HepG2 (cell line): ENCODE results near the gene ANKS6. TPM values are rescaled to one million over a fixed set of nuclear protein-coding genes. Genes with fewer than 3 reads are reported as not detected.

Source experiments
- ATAC-seq: fragments of 200-7000 bp; cut with Tn5 transposase; 3 replicates; pipeline ENCODE4 v1.9.1; 2020; ENCODE audit warnings: mild to moderate bottlenecking, moderate library complexity
- BruUV-seq: library from RNA; stranded (reverse); fragments of 400-500 nt; replicated peaks from 2 replicates; lab custom pipeline; 2021; lab: Mats Ljungman, UMichigan
- CTCF ChIA-PET: fragments of 300-600 bp; formaldehyde crosslinking; extraction: SDS; loops from one replicate; lab custom pipeline; 2021; ENCODE audit warnings: low total read pairs, inconsistent platforms, low intra/inter-chr PET ratio; lab: Yijun Ruan, JAX
- POLR2A ChIA-PET: fragments of 350-600 bp; sonication (Branson Sonifier 250); formaldehyde crosslinking; loops from one replicate; lab custom pipeline; 2020; ENCODE audit warnings: antibody characterized with exemption, inconsistent platforms; lab: Yijun Ruan, JAX
- DNase-seq: peaks from one replicate; pipeline ENCODE4 v3.0.0-alpha.2; 2015; ENCODE audit warnings: low spot score
- FAIRE-seq: peaks from 3 replicates; lab custom pipeline; 2011; peaks lifted over from hg19 to GRCh38; lab: Jason Lieb, UNC
- H2AFZ ChIP-seq: one replicate; pipeline ENCODE4 v1.6.1; 2011; ENCODE audit warnings: low read length, inconsistent platforms
- H3K27ac ChIP-seq: fragments of 300-600 bp; 3 replicates; pipeline ENCODE4 v1.8.0; 2011; ENCODE audit warnings: mixed run types, mild to moderate bottlenecking, mixed read lengths, low read length, inconsistent platforms; ENCODE audit not compliant: insufficient read depth; ENCODE audit errors: extremely low read length
- H3K27me3 ChIP-seq, 2 experiments: fragments of 200-600 bp in 1 of 2; 2 replicates in 1 of 2; 3 replicates in 1 of 2; pipeline versions ENCODE4 v1.6.0 to v1.8.0; 2011; ENCODE audit warnings: low read length in 2 of 2, mild to moderate bottlenecking in 2 of 2, moderate library complexity in 2 of 2, inconsistent platforms in 1 of 2; ENCODE audit not compliant: insufficient read depth in 2 of 2, control insufficient read depth in 1 of 2
- H3K36me3 ChIP-seq, 2 experiments: fragments of 200-600 bp in 1 of 2; replicated peaks in 1 of 2; 2 replicates in 1 of 2; 3 replicates in 1 of 2; pipeline versions ENCODE4 v1.5.1 to v1.8.0; 2011; ENCODE audit warnings: low read length in 2 of 2, inconsistent platforms in 1 of 2; ENCODE audit not compliant: insufficient read depth in 2 of 2, control insufficient read depth in 1 of 2
- H3K4me1 ChIP-seq: 2 replicates; pipeline ENCODE4 v1.5.1; 2012; ENCODE audit warnings: low read length, inconsistent platforms; ENCODE audit not compliant: insufficient read depth
- H3K4me2 ChIP-seq: 2 replicates; pipeline ENCODE4 v1.6.0; 2011; ENCODE audit warnings: low read depth, low read length, inconsistent platforms
- H3K4me3 ChIP-seq, 3 experiments: fragments of 200-600 bp in 1 of 3; sonication (generic), shearing (Covaris generic) in 1 of 3; replicated peaks in 1 of 3; 2 replicates each; pipeline ENCODE4 v1.5.1; 2011 to 2016; ENCODE audit warnings: low read length in 3 of 3, inconsistent platforms in 2 of 3, low read depth in 2 of 3, mild to moderate bottlenecking in 2 of 3, control low read depth in 1 of 3, mixed read lengths in 1 of 3; ENCODE audit not compliant: insufficient read depth in 1 of 3
- H3K79me2 ChIP-seq: one replicate; pipeline ENCODE4 v1.6.1; 2011; ENCODE audit warnings: low read length, inconsistent platforms; ENCODE audit not compliant: insufficient read depth
- H3K9ac ChIP-seq: 2 replicates; pipeline ENCODE4 v1.6.0; 2011; ENCODE audit warnings: mild to moderate bottlenecking, low read depth, low read length, inconsistent platforms; ENCODE audit not compliant: insufficient read depth
- H3K9me3 ChIP-seq: 2 replicates; pipeline ENCODE4 v1.5.1; 2012; ENCODE audit warnings: mild to moderate bottlenecking, low read length
- H4K20me1 ChIP-seq: 2 replicates; pipeline ENCODE4 v1.6.0; 2011; ENCODE audit warnings: inconsistent platforms, mild to moderate bottlenecking, low read length, moderate library complexity; ENCODE audit not compliant: insufficient read depth
- ARNT ChIP-seq: fragments of 450-650 bp; IDR thresholded peaks from 2 replicates; pipeline ENCODE4 v1.6.1; 2017
- CAMTA2 ChIP-seq: sonication (generic); formaldehyde crosslinking; IDR thresholded peaks from 2 replicates; pipeline ENCODE4 v1.4.0; 2020; ENCODE audit warnings: mild to moderate bottlenecking, missing genetic modification reagents, borderline replicate concordance
- EEA1 ChIP-seq: sonication (generic); formaldehyde crosslinking; IDR thresholded peaks from 2 replicates; pipeline ENCODE4 v1.5.1; 2020; ENCODE audit warnings: mild to moderate bottlenecking, missing genetic modification reagents, borderline replicate concordance
- HBP1 ChIP-seq: IDR thresholded peaks from 2 replicates; pipeline ENCODE4 v1.6.1; 2016; ENCODE audit warnings: low read depth, control low read depth
- IKZF5 ChIP-seq: IDR thresholded peaks from 2 replicates; pipeline ENCODE4 v1.6.1; 2018; ENCODE audit warnings: missing genetic modification reagents, mild to moderate bottlenecking, missing compliant biosample characterization
- IRX3 ChIP-seq: sonication (generic); formaldehyde crosslinking; IDR thresholded peaks from 2 replicates; pipeline ENCODE4 v1.8.1; 2023; ENCODE audit warnings: mild to moderate bottlenecking, low read depth, missing genetic modification reagents, borderline replicate concordance
- MED13 ChIP-seq: sonication (generic); formaldehyde crosslinking; IDR thresholded peaks from 2 replicates; pipeline ENCODE4 v1.5.0; 2020; ENCODE audit warnings: missing genetic modification reagents
- RARG ChIP-seq: sonication (generic); formaldehyde crosslinking; IDR thresholded peaks from 2 replicates; pipeline ENCODE4 v1.4.0; 2020; ENCODE audit warnings: low read depth, mild to moderate bottlenecking, missing genetic modification reagents
- REXO4 ChIP-seq: sonication (generic); formaldehyde crosslinking; IDR thresholded peaks from 2 replicates; pipeline ENCODE4 v1.8.0; 2022; ENCODE audit warnings: missing genetic modification reagents, mild to moderate bottlenecking, borderline replicate concordance
- TCF7L2 ChIP-seq: IDR thresholded peaks from 2 replicates; pipeline ENCODE4 v1.6.1; 2011; ENCODE audit warnings: mild to moderate bottlenecking, low read depth, low read length, moderate library complexity
- TSC22D2 ChIP-seq: sonication (generic); formaldehyde crosslinking; IDR thresholded peaks from 2 replicates; pipeline ENCODE4 v1.5.1; 2020; ENCODE audit warnings: missing genetic modification reagents, mild to moderate bottlenecking, borderline replicate concordance
- ZC3H13 ChIP-seq: sonication (generic); formaldehyde crosslinking; IDR thresholded peaks from 2 replicates; pipeline ENCODE4 v1.8.1; 2023; ENCODE audit warnings: mild to moderate bottlenecking, missing genetic modification reagents, moderate library complexity
- ZNF781 ChIP-seq: sonication (generic); formaldehyde crosslinking; IDR thresholded peaks from 2 replicates; pipeline ENCODE4 v1.5.1; 2020; ENCODE audit warnings: borderline replicate concordance, mild to moderate bottlenecking, missing genetic modification reagents; ENCODE audit errors: not compliant biosample characterization
- WGBS: methylation state at CpG from one replicate; pipeline ENCODE4 v1.1.6; 2017; ENCODE audit warnings: low lambda C conversion rate; 5-methylcytosine and 5-hydroxymethylcytosine counted together
- in situ Hi-C: cut with HindIII; loops from 2 replicates; pipeline ENCODE4 v1.10.0; 2017; ENCODE audit warnings: low pct_unique_long_range_greater_than_20kb; ENCODE audit not compliant: extremely low pct_ligation_motif_present
- intact Hi-C: fragments of 100-400 bp; cut with micrococcal nuclease; formaldehyde crosslinking; loops from one replicate; pipeline ENCODE4 v1.10.0; 2022; ENCODE audit not compliant: unreplicated experiment
- polyA plus RNA-seq, 8 experiments: library from polyadenylated mRNA; depleted of rRNA in 3 of 8; stranded (reverse) in 7 of 8; unstranded in 1 of 8; fragments of >200 nt; fragmentation: Illumina TruSeq in 4 of 8; extraction: Trizol in 4 of 8; gene quantifications; 2 replicates each; pipeline versions ENCODE4 v1.2.1 to v1.2.3, GENCODE V29; 2011 to 2016; ENCODE audit warnings: low read depth in 4 of 8, missing spikeins in 1 of 8, mixed read lengths in 1 of 8; ENCODE audit not compliant: insufficient read depth in 1 of 8
- total RNA-seq, 5 experiments: library from RNA; depleted of rRNA; stranded (reverse); fragments of >200 nt; fragmentation: Illumina TruSeq; extraction: Trizol; gene quantifications; 2 replicates each; pipeline ENCODE4 v1.2.3, GENCODE V29; 2016; ENCODE audit warnings: low read depth in 1 of 5
- TF ChIP-seq, protein P1 (sequence below): sonication (generic); formaldehyde crosslinking; IDR thresholded peaks from 2 replicates; pipeline ENCODE4 v1.4.0; 2020; ENCODE audit warnings: mild to moderate bottlenecking, missing genetic modification reagents
- TF ChIP-seq, protein P2 (sequence below): sonication (generic); formaldehyde crosslinking; IDR thresholded peaks from 2 replicates; pipeline ENCODE4 v1.8.0; 2022; ENCODE audit warnings: missing genetic modification reagents, mild to moderate bottlenecking, borderline replicate concordance
- TF ChIP-seq, protein P3 (sequence below): sonication (generic); formaldehyde crosslinking; IDR thresholded peaks from 2 replicates; pipeline ENCODE4 v1.4.0; 2020; ENCODE audit warnings: mild to moderate bottlenecking, missing genetic modification reagents

ANKS6 gene
- total and polyA plus RNA-seq, 2 of the 13 experiments (the other 11 are each of a cell fraction or from before 2014, with no cell fraction given) = 8.8 to 10.7 TPM

DNA sequence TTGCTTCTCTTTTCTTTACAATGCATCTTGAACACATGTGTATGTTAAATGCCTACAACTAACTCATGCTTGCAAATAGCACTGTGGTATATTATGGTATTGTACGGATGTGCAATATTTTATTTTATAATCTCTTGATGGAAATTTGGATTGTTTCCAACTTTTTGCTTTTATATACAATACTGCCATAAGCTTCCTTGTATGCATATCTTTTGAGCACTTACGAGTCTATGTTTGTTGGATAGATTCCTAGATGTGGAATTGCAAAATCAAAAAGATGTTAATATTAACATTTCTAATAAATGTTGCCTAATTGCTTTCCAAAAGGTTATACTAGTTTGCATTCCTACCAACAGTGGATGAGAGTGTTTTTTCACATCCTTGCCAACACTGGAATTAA lies 7.7 kb upstream of the ANKS6 start (continued):
- no peak for TF ChIP-seq IKZF5 (CRISPR knock-in tag)
- TF ChIP-seq, protein P1, sequence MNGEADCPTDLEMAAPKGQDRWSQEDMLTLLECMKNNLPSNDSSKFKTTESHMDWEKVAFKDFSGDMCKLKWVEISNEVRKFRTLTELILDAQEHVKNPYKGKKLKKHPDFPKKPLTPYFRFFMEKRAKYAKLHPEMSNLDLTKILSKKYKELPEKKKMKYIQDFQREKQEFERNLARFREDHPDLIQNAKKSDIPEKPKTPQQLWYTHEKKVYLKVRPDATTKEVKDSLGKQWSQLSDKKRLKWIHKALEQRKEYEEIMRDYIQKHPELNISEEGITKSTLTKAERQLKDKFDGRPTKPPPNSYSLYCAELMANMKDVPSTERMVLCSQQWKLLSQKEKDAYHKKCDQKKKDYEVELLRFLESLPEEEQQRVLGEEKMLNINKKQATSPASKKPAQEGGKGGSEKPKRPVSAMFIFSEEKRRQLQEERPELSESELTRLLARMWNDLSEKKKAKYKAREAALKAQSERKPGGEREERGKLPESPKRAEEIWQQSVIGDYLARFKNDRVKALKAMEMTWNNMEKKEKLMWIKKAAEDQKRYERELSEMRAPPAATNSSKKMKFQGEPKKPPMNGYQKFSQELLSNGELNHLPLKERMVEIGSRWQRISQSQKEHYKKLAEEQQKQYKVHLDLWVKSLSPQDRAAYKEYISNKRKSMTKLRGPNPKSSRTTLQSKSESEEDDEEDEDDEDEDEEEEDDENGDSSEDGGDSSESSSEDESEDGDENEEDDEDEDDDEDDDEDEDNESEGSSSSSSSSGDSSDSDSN (CRISPR knock-in tag) = no peak
- TF ChIP-seq, protein P2, sequence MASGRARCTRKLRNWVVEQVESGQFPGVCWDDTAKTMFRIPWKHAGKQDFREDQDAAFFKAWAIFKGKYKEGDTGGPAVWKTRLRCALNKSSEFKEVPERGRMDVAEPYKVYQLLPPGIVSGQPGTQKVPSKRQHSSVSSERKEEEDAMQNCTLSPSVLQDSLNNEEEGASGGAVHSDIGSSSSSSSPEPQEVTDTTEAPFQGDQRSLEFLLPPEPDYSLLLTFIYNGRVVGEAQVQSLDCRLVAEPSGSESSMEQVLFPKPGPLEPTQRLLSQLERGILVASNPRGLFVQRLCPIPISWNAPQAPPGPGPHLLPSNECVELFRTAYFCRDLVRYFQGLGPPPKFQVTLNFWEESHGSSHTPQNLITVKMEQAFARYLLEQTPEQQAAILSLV (CRISPR knock-in tag) = no peak
- TF ChIP-seq TSC22D2 (CRISPR knock-in tag) = no peak
- no peak for TF ChIP-seq IRX3
- no peak for TF ChIP-seq MED13
- no peak for TF ChIP-seq RARG (CRISPR knock-in tag)

- intact Hi-C loops = no loop called here
- CTCF ChIA-PET = no interaction called here
- no peaks in the 10 kb centered on the region for H3K4me1 ChIP-seq
- TF ChIP-seq TCF7L2 = no peak
- TF ChIP-seq HBP1 (CRISPR knock-in tag) = no peak
- no peak for TF ChIP-seq ZC3H13 (CRISPR knock-in tag)
- no peak for TF ChIP-seq ARNT
- no peak for TF ChIP-seq CAMTA2 (CRISPR knock-in tag)
- TF ChIP-seq REXO4 = no peak
- TF ChIP-seq, protein P3, sequence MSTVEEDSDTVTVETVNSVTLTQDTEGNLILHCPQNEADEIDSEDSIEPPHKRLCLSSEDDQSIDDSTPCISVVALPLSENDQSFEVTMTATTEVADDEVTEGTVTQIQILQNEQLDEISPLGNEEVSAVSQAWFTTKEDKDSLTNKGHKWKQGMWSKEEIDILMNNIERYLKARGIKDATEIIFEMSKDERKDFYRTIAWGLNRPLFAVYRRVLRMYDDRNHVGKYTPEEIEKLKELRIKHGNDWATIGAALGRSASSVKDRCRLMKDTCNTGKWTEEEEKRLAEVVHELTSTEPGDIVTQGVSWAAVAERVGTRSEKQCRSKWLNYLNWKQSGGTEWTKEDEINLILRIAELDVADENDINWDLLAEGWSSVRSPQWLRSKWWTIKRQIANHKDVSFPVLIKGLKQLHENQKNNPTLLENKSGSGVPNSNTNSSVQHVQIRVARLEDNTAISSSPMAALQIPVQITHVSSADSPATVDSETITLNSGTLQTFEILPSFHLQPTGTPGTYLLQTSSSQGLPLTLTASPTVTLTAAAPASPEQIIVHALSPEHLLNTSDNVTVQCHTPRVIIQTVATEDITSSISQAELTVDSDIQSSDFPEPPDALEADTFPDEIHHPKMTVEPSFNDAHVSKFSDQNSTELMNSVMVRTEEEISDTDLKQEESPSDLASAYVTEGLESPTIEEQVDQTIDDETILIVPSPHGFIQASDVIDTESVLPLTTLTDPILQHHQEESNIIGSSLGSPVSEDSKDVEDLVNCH = no peak
- TF ChIP-seq ZNF781 (CRISPR knock-in tag) = no peak
- no peak for TF ChIP-seq EEA1 (CRISPR knock-in tag)
Observed at GRCh38 chr9:98801969-98802371, 5.6 kb upstream of the ANKS6 start.

More at GRCh38 chr9:98801969-98802371, 5.6 kb upstream of the ANKS6 start:
- no peak for DNase-seq
- 0% methylated on average over 1 of the region's 1 CpG for WGBS
- POLR2A ChIA-PET = no interaction called here
- Histone ChIP-seq H3K27me3 (peaks cover 2 to 13% of the 10 kb centered on the region in 2 experiments; a peak in 2 of 5 replicates), H3K9me3 (0 out of 2 replicates have a peak, but pooled peaks cover 9% of the 10 kb centered on the region), H3K4me3 (no peak overlapping the region), H4K20me1 (no peaks in the 10 kb centered on the region), H3K79me2 (no peaks in the 10 kb centered on the region), H3K27ac (no peak overlapping the region), H2AFZ (no peak overlapping the region), H3K9ac (no peak overlapping the region), H3K4me2 (no peak overlapping the region), H3K36me3 (no peaks in the 10 kb centered on the region)
- ATAC-seq = no peak
- in situ Hi-C loops = no loop called here
- FAIRE-seq = no peak
- no TSS peak for BruUV-seq
